Heart right ventricle (tissue), 16 donors: Measurements from ENCODE around the gene NEO1. TPM values are rescaled to one million over a fixed set of nuclear protein-coding genes. Genes with fewer than 3 reads are reported as not detected.

ENCODE experiments used
- ATAC-seq, 8 donors: fragments of 200-7000 bp; cut with Tn5 transposase; one replicate each; pipeline ENCODE4 v1.9.1; 2020; ENCODE audit warnings: mild to moderate bottlenecking in 8 of 8, moderate library complexity in 8 of 8, moderate number of reproducible peaks in 1 of 8
- DNase-seq, 2 donors: peaks; one replicate each; pipeline ENCODE4 v3.0.0-alpha.2; 2020
- H3K27ac ChIP-seq, 10 donors: fragments of 200-600 bp; sonication (generic) in 2 of 10; one replicate each; pipeline versions ENCODE4 v1.5.0 to v1.8.0; 2020 to 2022; ENCODE audit warnings: mild to moderate bottlenecking in 3 of 10
- H3K27me3 ChIP-seq, 7 donors: fragments of 200-600 bp; one replicate each; pipeline ENCODE4 v1.8.0; 2021 to 2022; ENCODE audit warnings: mild to moderate bottlenecking in 2 of 7
- H3K36me3 ChIP-seq, 9 donors: fragments of 200-600 bp; sonication (generic) in 1 of 9; one replicate each; pipeline versions ENCODE4 v1.5.0 to v1.8.0; 2020 to 2022; ENCODE audit warnings: mild to moderate bottlenecking in 2 of 9
- H3K4me1 ChIP-seq, 9 donors: fragments of 200-600 bp; sonication (generic) in 1 of 9; one replicate each; pipeline versions ENCODE4 v1.5.0 to v1.8.0; 2020 to 2022; ENCODE audit warnings: mild to moderate bottlenecking in 4 of 9
- H3K4me3 ChIP-seq, 10 donors: fragments of 200-600 bp; sonication (generic) in 2 of 10; one replicate each; pipeline versions ENCODE4 v1.5.0 to v1.8.0; 2020 to 2022; ENCODE audit warnings: mild to moderate bottlenecking in 7 of 10, moderate library complexity in 2 of 10
- H3K9me3 ChIP-seq, 11 donors: fragments of 200-600 bp in 10 of 11; sonication (generic) in 2 of 11; one replicate each; pipeline versions ENCODE4 v1.5.0 to v1.8.0; 2013 to 2022; ENCODE audit warnings: mild to moderate bottlenecking in 2 of 11, control low read depth in 1 of 11, moderate library complexity in 1 of 11
- CTCF ChIP-seq, 9 donors: fragments of 200-600 bp; sonication (generic) in 2 of 9; IDR thresholded peaks; one replicate each; pipeline versions ENCODE4 v1.5.0 to v1.8.0; 2021 to 2022; ENCODE audit warnings: antibody characterized with exemption in 9 of 9, mild to moderate bottlenecking in 5 of 9, moderate library complexity in 1 of 9
- WGBS, 2 donors: extraction: QIAGEN DNeasy Blood & Tissue Kit; methylation state at CpG; one replicate each; pipeline ENCODE4 v1.1.7; 2013; ENCODE audit warnings: inconsistent platforms in 1 of 2; 5-methylcytosine and 5-hydroxymethylcytosine counted together
- intact Hi-C, 10 donors: fragments of 100-400 bp; cut with DNase I; formaldehyde crosslinking; loops; one replicate each; pipeline versions ENCODE4 v1.11.1 to v1.14.2; 2022
- polyA plus RNA-seq, 2 donors: library from polyadenylated mRNA; stranded (reverse); fragments of 200-250 nt; gene quantifications; one replicate each; pipeline ENCODE4 v1.2.3, GENCODE V29; 2013
- total RNA-seq, 10 donors: library from RNA; stranded (reverse); fragmentation: NEBNext Ultra II Directional in 3 of 10; extraction: Animal tissue kit (Norgen Biotek cat#: 25700) in 3 of 10; gene quantifications; one replicate each; pipeline versions ENCODE4 v1.2.1 to v1.2.4, GENCODE V29; 2021 to 2023
- donor health status: Arrhythmogenic right ventricular cardiomyopathy.
- donor health status: ischemic (EF 13 %, LVEDD 7.1; RV severe dilation, severe dysfunction).
- donor health status: healthy with polysubstance abuse.
- donor health status: DM: no; HTN: yes; CAD: no.
- donor health status: DM: no; HTN: no; CAD: no.
- donor health status: ischemic (EF 25% LVEDD 6.9; RV normal size, moderate dysfunction).
- donor health status: ischemic (EF 25% LVEDD 5.7; RV mildly dilated, moderate dysfunction).
- donor health status: healthy.
- donor health status: DM: yes; HTN: yes; CAD: no.
- donor health status: Ischemic cardiomyopathy.
- donor health status: ischemic (EF 35%, LVEDD 5.7; RV mildly dilated, moderate dysfunction).
- donor health status: nonischemic (EF 11% LVEDD 7.7; RV severe dilation, severe dysfunction).
- donor health status: DM: yes; HTN: yes; CAD: no.
- donor health status: PGD.
- donor health status: ischemic (EF 29% LVEDD 5.4; RV normal size, mild dysfunction).
- donor health status: nonischemic (EF 23%, LVEDD 6.1; RV moderate dilation, normal function).

The NEO1 gene
- total and polyA plus RNA-seq, 12 donors = 3.4 to 16.9 (median 11.6) TPM

GRCh38 chr15:73331501-73331900, 279.2 kb downstream of the NEO1 start:
- H3K36me3 ChIP-seq = peaks cover 0 to 4% (median 0%) of the 10 kb centered on the region in 9 donors
- no peak overlapping the region for H3K27ac ChIP-seq
- H3K27me3 ChIP-seq = peaks cover 0 to 3% (median 0%) of the 10 kb centered on the region in 7 donors
- DNase-seq = no peak
- intact Hi-C loops = no loop called here
- ATAC-seq = no peak
- no peaks in the 10 kb centered on the region for H3K9me3 ChIP-seq
- peaks cover 0 to 25% (median 7%) of the 10 kb centered on the region in 9 donors for H3K4me1 ChIP-seq
- TF ChIP-seq CTCF (IDR thresholded peaks at IDR 0.05) = no peak
- no peak overlapping the region for H3K4me3 ChIP-seq
- 95% methylated on average over 5 of the region's 5 CpGs for WGBS, 2 donors

- Histone ChIP-seq H3K27ac (no peak overlapping the region), H3K4me3 (no peak overlapping the region), H3K4me1 (peaks cover 0 to 23% (median 7%) of the 10 kb centered on the region in 9 donors), H3K36me3 (peaks cover 0 to 4% (median 0%) of the 10 kb centered on the region in 9 donors), H3K9me3 (no peaks in the 10 kb centered on the region), H3K27me3 (peaks cover 0 to 3% (median 0%) of the 10 kb centered on the region in 7 donors)
- DNase-seq = no peak
- 92% methylated on average over 19 of the region's 19 CpGs for WGBS, 2 donors
- ATAC-seq = no peak
- TF ChIP-seq CTCF (IDR thresholded peaks at IDR 0.05) = no peak
- intact Hi-C loops = no loop called here
These were observed 280.0 kb downstream of the NEO1 start for GRCh38 chr15:73331991-73332925.

- Histone ChIP-seq H3K36me3 (peaks cover 0 to 4% (median 0%) of the 10 kb centered on the region in 9 donors), H3K9me3 (no peaks in the 10 kb centered on the region), H3K27ac (no peak overlapping the region), H3K4me1 (peaks cover 0 to 23% (median 7%) of the 10 kb centered on the region in 9 donors), H3K27me3 (peaks cover 0 to 3% (median 0%) of the 10 kb centered on the region in 7 donors), H3K4me3 (no peak overlapping the region)
- DNase-seq (no peak), ATAC-seq (no peak)
- 83 to 91% methylated on average over 2 of the region's 2 CpGs for WGBS, 2 donors
- intact Hi-C loops = no loop called here
- TF ChIP-seq CTCF (IDR thresholded peaks at IDR 0.05) = no peak
These were observed 280.7 kb downstream of the NEO1 start for GRCh38 chr15:73333001-73333400.

- no peak overlapping the region for H3K27ac ChIP-seq
- no peaks in the 10 kb centered on the region for H3K9me3 ChIP-seq
- intact Hi-C loops = no loop called here
- WGBS, 2 donors = 92 to 93% methylated on average over 6 of the region's 6 CpGs
- TF ChIP-seq CTCF (IDR thresholded peaks at IDR 0.05) = no peak
- DNase-seq (no peak), ATAC-seq (peak in 1 of 8 donors; percentile 16)
- peaks cover 0 to 4% (median 0%) of the 10 kb centered on the region in 9 donors for H3K36me3 ChIP-seq
- peaks cover 0 to 23% (median 8%) of the 10 kb centered on the region in 9 donors for H3K4me1 ChIP-seq
- H3K4me3 ChIP-seq = no peak overlapping the region
- no peaks in the 10 kb centered on the region for H3K27me3 ChIP-seq
These were observed 281.8 kb downstream of the NEO1 start for GRCh38 chr15:73334086-73334485.
